Stimulated activated CD4-positive, alpha-beta T cell treated with anti-CD3 and anti-CD28 coated beads, Interleukin-1b, Interleukin-23, amount 100 ng/mL, for 1 hour (primary cell): Measurements from ENCODE around the gene TBC1D30.
A peak's percentile ranks its signal among the peaks of the same experiment; 100 is the strongest.
"Not testable (repeated sequence)": the region's sequence is repeated elsewhere in the genome, so short reads cannot be mapped to it uniquely, and the experiment has no call there.

Source experiments
- DNase-seq, 2 donors: peaks; one replicate each; pipeline ENCODE4 v3.0.0-alpha.2; 2020; ENCODE audit warnings: low read depth in 2 of 2

TBC1D30 gene

DNA sequence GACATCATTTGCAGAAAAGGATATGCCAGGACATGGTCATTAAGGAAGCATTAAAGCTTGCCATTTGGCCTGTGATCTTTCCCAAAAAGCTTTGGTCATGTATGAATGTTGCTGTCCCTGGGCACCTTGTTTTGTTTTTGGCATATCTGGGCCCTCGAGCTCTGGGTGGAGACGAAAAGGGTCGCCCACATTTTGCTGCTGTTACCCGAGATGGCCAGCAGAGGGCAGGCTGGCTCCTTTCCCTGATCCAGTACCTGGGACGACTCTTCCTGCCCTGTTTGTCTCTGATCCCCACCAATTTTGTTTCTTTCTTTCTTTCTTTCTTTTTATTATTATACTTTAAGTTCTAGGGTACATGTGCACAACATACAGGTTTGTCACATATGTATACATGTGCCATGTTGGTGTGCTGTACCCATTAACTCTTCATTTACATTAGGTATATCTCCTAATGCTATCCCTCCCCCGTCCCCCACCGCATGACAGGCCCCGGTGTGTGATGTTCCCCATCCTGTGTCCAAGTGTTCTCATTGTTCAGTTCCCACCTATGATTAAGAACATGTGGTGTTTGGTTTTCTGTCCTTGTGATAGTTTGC is 22.2 kb upstream of the TBC1D30 start:
- peak in 1 of 2 donors; percentile 30 for DNase-seq

DNA sequence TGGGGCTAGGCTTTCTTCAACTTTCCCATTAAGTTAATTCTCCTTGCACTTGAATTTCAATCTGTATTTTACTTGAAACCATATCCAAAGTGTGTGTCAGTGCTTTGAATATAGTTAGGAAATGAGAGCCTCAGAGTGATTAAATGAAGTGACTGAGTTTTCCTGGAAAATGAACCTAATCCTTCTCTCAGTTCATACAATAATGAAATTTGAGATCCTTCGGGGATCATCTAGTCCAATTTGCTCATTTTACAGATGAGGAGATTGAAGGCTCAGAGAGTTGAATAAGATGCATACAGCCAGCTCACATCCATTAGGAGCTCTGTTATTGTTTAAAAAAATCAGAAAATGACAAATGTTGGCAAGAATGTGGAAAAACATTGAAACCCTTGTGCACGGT is 18.3 kb upstream of the TBC1D30 start:
- DNase-seq, result no peak

DNA sequence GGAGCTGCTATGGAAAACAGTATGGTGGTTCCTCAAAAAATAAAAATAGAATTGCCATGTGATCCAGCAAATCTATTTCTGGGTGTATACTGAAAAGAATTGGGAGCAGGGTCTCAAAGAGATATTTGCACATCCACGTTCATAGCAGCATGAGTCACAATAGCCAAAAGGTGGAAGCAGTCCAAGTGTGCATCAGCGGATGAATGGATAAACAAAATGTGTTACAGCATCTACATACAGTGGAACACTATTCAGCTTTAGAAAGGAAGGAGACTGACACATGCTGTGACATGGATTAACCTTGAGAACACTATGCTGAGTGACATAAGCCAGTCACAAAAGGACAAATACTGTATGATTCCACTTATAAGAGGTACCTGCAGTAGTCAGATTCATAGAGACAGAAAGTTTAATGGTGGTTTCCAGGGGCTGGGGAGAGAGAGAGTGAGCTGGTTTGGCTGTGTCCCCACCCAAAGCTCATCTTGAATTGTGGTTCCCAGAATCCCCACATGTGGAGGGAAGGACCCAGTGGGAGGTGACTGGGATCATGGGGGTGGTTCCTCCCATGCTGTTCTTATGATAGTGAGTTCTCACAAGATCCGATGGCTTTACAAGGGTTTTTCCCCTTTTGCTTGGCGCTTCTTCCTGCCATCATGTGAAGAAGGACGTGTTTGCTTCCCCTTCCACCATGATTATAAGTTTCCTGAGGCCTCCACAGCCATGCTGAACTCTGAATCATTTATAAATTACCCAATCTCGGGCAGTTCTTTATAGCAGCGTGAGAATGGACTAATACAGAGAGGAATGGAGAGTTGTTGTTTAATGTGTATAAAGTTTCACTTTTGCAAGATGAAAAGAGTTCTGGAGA is 17.6 kb upstream of the TBC1D30 start:
- no peak for DNase-seq

DNA sequence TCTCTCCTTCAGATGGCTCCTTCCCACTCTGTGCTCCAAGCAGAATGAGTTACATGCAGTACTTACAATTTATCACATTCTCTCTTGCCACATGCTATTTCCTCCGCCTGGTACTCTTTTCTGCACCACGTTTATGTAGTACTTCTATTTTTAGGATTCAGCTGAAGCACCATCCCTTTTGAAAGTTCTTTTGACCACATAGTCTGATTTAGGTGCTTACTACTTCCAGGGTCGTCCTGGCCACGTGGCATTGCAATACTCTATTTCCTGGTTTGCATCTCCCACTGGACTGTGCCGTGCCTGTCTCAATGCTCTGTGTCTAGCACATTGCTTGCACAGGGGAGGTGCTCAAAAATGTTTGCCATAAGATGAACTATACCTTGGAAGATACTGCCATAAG is 16.3 kb upstream of the TBC1D30 start:
- no peak for DNase-seq

DNA sequence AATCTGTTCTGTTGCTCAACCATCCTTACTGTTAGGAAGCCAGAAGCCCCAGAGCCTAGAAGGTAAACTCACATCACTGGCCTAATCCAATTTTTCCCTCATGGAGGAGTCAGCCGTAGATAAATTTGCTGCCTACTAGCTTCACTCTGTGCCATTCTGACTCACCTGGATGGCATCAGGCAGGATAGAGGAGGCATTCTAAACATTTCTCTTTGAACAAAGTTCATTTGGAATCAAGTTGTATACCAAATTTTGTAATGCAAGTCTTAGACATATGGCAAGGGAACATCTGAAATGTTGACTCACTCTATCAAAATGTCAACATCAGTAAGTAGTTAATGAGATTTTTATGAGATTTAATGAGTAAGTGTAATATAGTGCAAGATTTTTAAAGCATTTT is 13.6 kb upstream of the TBC1D30 start:
- DNase-seq, result no peak

DNA sequence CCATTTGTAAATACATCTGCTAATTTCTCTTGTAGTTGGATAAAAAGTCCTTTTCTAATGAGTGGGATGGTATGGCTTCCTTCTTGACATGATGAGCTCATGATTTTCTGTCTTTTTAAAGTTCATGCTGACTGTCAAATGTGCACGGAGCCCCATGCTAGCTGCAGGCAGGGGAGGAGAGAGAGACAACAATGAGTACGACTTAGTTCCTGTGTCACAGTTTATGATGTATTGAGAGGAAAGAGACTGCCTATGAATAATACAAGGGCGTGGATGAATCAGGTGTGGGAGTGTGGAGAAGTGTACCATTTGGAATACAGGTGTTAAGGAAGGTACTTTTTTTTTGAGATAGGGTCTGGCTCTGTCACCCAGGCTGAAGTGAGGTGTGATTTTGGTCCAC is 10.7 kb upstream of the TBC1D30 start:
- no peak for DNase-seq

DNA sequence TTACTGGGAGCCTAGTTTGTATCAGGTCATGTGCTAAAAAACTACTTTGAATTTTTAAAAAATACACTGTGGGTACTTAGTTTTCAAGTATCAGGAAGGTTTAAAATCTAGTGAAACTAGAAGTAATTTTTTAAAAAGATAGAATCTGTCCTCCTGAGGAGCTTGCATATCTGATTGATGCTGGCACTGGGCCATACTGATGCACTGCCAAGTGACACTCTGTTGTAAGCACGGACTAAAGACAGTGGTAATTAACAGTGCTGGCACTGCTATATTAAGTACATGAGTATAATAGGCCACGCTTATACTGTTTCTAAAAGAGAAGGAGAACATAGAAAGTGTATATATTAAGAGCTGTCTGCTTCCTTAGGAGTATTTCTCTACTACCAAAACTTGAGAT is 10.0 kb upstream of the TBC1D30 start:
- no peak for DNase-seq

DNA sequence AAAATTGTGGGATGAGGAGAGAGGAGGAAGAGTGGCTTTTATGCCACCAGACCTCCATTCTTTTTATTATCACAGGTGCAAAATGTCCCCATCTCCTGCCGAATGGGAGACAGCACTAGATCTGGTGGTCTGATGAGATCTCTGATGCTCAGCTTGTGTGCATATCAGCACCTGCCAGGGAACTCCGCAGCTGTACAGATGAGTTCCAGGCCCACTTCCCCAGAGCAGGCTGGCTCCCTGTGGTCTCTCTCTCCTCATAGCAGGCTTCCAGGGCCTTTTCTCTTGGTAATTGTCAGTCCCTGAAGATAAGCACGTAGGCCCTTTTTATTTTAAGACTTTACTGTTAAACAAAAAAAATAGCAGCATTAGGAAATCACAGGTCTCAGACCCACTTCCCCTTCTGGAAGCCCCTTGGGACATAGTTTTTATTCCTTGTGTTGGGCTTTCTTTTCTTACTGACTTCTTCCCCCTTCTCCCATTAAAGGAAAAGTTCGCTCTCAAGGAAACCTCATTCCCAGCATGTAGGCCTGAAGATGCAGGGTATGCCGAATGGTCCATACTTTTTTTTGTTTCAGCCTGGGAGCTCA is 4.5 kb upstream of the TBC1D30 start:
- no peak for DNase-seq

DNA sequence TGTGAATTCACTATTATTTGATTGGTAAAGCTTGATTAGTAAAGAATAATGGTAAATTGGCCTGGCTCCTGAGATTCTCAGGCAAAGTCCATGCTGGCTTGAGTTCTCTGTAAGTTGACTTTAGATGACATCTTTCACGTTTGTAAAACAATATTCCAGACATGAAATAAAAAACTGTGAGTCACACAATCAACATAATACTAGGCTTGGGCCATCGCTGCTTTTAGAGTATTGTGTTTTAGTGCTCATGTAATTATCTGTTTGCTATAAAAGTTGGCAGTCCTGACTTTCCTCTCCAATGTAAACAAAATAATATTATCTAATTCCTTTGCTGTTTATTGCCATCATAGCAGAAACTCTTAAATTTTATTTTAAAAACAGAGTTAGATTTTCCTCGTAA is 3.9 kb upstream of the TBC1D30 start:
- DNase-seq, result no peak

DNA sequence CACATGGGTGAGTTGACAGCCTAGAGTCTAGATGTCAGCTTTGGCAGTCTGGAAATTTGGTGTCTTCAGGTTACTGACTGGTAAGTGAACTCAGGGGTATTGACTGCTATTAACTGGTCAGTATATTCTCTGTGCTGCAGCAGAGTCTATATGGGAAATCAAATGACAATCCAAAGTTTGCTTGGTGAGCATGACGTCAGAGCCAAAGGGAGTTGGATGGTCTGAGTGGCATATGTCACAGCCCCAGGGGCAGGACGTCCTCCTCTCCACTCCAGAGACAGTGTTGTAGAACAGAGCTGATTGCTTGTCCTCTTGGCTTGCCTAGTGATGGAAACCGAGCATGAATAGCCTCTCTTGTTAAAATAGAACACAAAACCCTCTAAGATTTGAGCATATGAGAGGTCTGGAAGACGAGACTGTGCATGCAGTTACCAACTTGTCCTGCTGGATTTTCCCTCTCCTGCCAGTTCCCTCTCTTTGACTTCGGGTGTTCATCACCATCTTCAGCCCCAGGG is 3.3 kb upstream of the TBC1D30 start:
- no peak for DNase-seq

DNA sequence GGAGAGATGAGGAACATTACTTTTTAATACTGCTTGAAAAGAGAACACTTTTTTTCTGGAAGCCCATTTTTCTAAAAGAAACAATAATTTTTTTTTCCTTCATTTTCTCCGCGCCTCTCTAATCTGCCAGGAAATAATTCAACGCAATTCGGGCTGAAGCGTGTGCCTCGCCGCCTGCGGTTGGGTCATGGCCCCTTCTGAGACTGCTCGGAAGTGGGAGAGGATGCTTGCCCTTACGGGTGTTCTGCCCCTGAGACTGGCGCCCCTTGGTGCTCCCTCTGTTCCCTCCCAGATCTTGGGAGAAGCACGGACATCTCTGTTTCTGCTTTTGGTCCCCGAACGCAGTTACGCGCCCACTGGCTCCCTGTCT is 332 bp upstream of the TBC1D30 start:
- DNase-seq, result no peak

DNA sequence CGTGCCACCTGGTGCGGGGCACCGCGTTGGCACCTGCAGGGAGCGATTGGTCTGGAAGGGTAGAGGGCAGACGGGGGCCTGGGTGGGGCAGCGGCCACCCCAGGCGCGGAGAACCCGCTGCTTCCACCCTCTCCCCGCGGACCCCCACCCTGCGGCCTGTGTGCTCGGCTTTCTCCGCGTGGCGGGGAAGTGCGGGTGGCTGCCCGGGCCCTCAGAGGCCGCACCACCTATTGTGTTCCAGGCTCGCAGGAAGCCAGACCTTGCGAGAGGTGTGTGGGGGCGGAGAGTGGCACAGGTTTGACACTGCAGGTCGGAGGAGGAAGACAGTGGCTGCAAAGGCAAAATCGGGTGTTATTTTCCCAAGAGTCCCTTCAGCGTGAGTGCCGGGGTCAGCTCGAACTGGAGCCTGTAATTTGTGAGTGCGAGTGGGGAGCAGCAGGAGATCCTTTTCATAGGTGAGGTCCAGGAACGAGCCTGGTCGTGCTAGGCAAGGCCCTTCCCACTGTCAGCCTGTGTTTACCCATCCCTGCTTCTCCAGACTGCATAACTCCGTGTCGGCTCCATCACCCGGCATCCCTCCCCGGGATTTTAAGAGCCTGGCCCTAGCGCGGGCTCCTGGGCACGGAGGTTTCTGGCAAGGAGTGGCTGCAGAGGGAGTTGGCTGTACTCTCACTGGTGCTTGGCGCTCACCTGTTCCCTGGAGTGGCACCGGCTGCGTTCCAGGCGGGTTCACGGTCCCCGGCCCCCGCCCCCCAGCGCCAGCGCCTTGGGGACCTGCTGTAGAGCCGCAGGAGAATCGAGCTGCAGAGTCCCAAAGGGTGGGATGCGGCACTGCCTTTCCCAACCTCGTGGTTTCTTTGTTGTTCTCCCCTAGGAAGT is 935 bp downstream of the TBC1D30 start:
- DNase-seq, result no peak

DNA sequence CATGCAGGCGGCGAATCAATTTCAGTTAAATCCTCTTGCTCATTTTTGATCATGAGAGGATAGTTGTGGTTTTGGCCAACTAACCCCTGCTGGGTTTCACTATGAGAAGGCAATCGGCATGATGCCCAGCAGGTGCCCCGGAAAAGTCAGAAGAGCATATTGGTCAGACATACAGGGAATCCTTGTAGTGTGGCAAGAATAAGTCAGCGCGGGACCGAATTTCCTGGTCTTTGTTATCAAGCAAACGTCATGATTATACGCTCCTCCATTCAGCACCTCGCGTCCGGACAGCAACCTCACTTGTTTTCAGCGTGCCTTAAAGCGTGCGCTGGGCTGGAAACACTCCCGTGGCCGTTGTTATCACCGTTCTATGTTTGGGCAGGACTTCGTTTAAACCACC is 1.8 kb downstream of the TBC1D30 start:
- no peak for DNase-seq

DNA sequence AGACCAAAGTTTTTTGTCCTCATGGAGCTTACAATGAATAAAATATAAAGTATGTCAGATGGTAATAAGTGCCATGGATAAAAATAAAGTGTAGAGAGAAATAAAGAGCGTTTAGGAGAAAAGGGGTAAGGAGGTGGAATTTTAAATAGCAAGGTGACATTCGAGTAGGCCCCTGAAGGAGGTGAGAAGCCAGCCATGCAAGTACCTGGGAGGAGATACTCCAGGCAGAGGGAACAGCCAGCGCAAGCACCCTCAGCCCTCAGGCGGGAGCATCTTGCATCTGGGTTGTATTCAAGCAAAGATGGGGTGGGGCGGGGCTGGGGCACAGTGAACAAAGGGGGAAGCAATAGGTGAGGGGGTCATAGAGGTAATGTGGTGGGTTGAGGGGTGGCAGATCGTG is 4.3 kb downstream of the TBC1D30 start:
- no peak for DNase-seq

DNA sequence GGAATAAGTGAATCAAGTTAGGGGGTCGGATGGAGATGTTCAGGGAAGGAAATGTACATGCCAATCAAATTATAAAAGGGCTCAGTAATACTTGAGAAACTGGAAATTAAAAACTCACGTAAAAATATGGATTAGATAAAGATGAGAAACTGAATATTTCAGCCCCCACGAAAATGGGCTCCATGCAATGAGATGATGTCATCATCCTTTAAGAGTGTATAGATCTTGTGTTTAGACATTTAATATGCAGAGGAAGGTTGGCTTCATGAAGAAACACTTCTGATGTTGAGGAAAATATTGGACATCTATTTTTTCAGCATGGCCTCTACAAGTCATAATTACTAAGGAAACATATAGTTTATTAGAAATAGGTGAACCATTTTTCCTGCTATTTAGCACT is 9.5 kb downstream of the TBC1D30 start:
- no peak for DNase-seq

DNA sequence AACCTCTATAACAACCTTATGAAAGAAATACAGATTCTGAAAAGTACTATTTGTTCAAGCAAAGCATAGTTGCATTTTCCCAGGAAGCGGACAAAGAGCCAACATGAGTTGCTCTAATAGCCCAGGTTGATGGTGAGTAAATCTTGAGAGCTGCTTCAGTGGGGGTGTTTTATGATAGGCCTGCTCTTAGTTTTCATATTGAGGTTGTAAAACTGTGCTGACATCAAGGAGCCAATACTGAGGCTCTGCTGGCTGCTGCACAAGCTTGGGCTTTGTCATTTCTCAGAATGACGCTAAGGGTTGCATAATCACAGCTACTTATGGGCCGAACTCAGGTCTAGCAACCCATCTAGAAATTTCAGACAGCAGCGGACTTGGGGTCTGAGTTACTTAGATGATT is 11.5 kb downstream of the TBC1D30 start:
- no peak for DNase-seq

DNA sequence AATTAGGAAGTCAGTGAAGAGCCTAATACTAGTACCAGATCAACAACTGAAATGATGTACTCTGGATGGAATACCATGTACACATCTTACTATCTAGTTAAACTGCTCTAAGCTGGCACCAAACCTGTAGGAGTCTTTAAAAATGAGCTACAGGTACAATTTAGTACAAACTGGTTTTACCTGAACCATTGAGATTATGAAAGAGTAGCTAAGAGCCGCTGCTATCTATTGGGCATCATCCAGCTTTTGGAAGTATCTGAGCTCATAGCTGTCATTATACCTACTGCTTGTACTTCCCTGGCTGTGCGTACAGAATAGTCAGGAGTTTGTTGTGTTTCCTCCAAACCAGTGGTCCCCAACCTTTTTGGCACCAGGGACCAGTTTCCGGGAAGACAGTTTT is 12.4 kb downstream of the TBC1D30 start:
- no peak for DNase-seq

DNA sequence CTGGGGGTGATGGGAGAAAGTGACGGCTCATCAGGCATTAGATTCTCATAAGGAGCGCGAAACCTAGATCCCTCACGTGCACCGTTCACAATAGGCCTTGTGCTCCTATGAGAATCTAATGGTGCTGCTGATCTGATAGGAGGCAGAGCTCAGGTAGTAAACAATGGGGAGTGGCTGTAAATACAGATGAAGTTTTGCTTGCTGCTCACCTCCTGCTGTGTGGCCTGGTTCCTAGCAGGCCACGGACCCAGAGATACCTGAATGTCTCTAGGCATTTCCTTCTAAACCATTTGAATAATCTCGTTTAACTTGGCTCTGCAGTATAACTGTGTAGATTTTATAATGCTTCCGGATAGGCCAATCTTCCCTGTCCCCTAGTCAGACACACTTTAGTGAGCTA is 13.0 kb downstream of the TBC1D30 start:
- no peak for DNase-seq

DNA sequence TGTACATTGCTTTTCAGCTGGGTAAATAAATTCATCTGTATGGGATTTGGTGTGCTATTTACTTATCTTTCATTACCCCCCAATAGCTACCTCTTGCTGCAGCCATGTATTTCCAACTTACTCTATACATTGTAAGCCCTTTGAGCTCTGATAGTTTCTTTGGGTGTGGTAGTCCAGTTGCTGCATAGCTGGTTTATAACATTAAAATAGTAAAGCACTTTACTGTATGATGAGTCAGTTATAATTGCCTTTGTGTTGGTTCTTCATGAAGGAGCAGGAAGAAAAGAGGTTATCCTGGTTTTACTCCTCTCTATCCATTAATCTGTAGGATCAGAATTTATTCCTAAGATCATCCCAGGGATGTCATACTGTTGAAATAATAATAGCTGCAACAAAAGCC is 15.7 kb downstream of the TBC1D30 start:
- no peak for DNase-seq

DNA sequence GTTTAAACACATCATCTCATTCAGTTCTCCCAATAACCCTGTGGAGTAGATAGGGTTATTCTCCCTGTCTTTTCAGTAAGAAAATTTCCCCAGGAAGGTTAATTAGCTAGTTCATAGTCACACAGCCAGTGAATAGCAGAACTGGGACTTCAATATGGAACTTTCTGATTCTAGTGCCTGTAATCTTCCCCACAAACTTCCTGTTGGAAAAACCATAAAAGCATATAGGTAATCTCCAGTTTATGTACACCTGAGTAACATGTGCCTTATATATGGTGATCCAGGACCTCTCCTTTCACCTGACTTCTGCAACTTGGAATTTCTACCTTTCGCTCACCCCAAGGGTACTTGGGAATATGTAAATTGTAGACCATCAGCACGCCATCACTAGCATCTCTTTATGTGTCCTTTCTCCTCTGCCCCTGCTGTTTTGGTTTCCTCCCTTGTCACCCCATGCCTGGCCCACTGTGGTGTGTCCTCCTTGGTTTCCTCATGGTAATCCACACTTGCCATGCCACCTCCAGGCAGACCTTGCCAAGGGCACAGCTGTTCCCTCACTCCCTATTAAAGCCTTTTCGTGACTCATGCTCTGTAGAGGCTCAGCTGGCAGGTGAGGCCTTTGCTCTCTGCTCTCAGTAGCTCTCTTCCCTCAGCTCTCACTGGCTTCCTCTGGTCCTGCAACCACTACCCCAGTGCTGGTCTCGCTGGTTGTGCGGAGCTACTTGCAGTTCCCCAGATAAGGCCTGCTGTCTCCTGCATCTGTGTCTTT is 16.7 kb downstream of the TBC1D30 start:
- no peak for DNase-seq

DNA sequence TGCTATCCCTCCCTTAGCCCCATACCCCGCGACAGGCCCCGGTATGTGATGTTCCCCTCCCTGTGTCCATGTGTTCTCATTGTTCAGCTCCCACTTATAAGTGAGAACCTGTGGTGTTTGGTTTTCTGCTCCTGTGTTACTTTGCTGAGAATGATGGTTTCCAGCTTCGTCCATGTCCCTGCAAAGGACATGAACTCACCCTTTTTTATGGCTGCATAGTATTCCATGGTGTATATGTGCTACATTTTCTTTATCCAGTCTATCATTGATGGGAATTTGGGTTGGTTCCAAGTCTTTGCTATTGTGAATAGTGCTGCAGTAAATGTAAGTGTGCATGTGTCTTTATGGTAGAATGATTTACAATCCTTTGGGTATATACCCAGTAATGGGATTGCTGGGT is 24.0 kb downstream of the TBC1D30 start:
- not testable (repeated sequence) for DNase-seq
